GM12878 (cell line): ENCODE data around the gene RFPL2. TPM values are rescaled to one million over a fixed set of nuclear protein-coding genes. Genes with fewer than 3 reads are reported as not detected.

Experiments
- ATAC-seq: fragments of 200-7000 bp; cut with Tn5 transposase; 3 replicates; pipeline ENCODE4 v1.9.1; 2020; ENCODE audit warnings: mild to moderate bottlenecking, moderate library complexity
- BruUV-seq: library from RNA; stranded (reverse); fragments of 400-500 nt; replicated peaks from 2 replicates; lab custom pipeline; 2021; lab: Mats Ljungman, UMichigan
- CTCF ChIA-PET: fragments of 300-600 bp; sonication (Branson Sonifier 250); formaldehyde crosslinking; extraction: SDS; loops from one replicate; lab custom pipeline; 2021; ENCODE audit warnings: inconsistent platforms; lab: Yijun Ruan, JAX
- POLR2A ChIA-PET: fragments of 350-600 bp; formaldehyde crosslinking; extraction: SDS; loops from one replicate; lab custom pipeline; 2021; ENCODE audit warnings: inconsistent platforms; lab: Charles Lee
- RAD21 ChIA-PET: fragments of 300-600 bp; sonication (Branson Sonifier 250); formaldehyde crosslinking; loops from one replicate; lab custom pipeline; 2023; ENCODE audit warnings: antibody characterized with exemption; ENCODE audit not compliant: unreplicated experiment; lab: Charles Lee
- SMC1A ChIA-PET: fragments of 300-600 bp; sonication (Branson Sonifier 250); formaldehyde crosslinking; loops from one replicate; lab custom pipeline; 2023; ENCODE audit not compliant: unreplicated experiment, uncharacterized antibody; lab: Charles Lee
- DNase-seq: peaks from one replicate; pipeline ENCODE4 v3.0.0-alpha.2; 2011; ENCODE audit warnings: low read depth, low spot score
- FAIRE-seq: peaks from 3 replicates; lab custom pipeline; 2011; peaks lifted over from hg19 to GRCh38; lab: Jason Lieb, UNC
- H2AFZ ChIP-seq: 2 replicates; pipeline ENCODE4 v1.6.0; 2011; ENCODE audit warnings: low read depth, low read length, control low read depth; ENCODE audit not compliant: control insufficient read depth
- H3K27ac ChIP-seq: 2 replicates; pipeline ENCODE4 v1.5.1; 2011; ENCODE audit warnings: control low read depth; ENCODE audit not compliant: control insufficient read depth, insufficient read depth
- H3K27me3 ChIP-seq, 2 experiments: replicated peaks in 1 of 2; 2 replicates each; pipeline versions ENCODE4 v1.6.0 to v1.6.1; 2011; ENCODE audit warnings: low read length in 1 of 2; ENCODE audit not compliant: control insufficient read depth in 2 of 2, insufficient read depth in 2 of 2
- H3K36me3 ChIP-seq, 2 experiments: 2 replicates each; pipeline ENCODE4 v1.5.1; 2011; ENCODE audit warnings: low read length in 1 of 2; ENCODE audit not compliant: control insufficient read depth in 2 of 2, insufficient read depth in 2 of 2
- H3K4me1 ChIP-seq: 2 replicates; pipeline ENCODE4 v1.6.1; 2011; ENCODE audit warnings: mild to moderate bottlenecking, low read length, moderate library complexity, mixed read lengths; ENCODE audit not compliant: control insufficient read depth, insufficient read depth
- H3K4me2 ChIP-seq: 2 replicates; pipeline ENCODE4 v1.6.0; 2011; ENCODE audit warnings: control low read depth; ENCODE audit not compliant: control insufficient read depth, insufficient read depth
- H3K4me3 ChIP-seq: fragments of 200-600 bp; sonication (generic); 2 replicates; pipeline ENCODE4 v1.5.1; 2016
- H3K79me2 ChIP-seq: 2 replicates; pipeline ENCODE4 v1.6.0; 2011; ENCODE audit warnings: low read length; ENCODE audit not compliant: control insufficient read depth, insufficient read depth
- H3K9ac ChIP-seq: 2 replicates; pipeline ENCODE4 v1.8.0; 2011; ENCODE audit warnings: low read length, control low read depth, mixed read lengths; ENCODE audit not compliant: control insufficient read depth, insufficient read depth
- H3K9me3 ChIP-seq: replicated peaks from 3 replicates; pipeline ENCODE4 v1.5.1; 2011; ENCODE audit warnings: mild to moderate bottlenecking, low read length; ENCODE audit not compliant: control insufficient read depth, insufficient read depth
- H4K20me1 ChIP-seq: 2 replicates; pipeline ENCODE4 v1.6.0; 2011; ENCODE audit not compliant: control insufficient read depth, insufficient read depth
- BRCA1 ChIP-seq: IDR thresholded peaks from 2 replicates; pipeline ENCODE4 v1.6.1; 2011; ENCODE audit warnings: low read depth, low read length, improper control_type of control experiment
- CHD1 ChIP-seq: IDR thresholded peaks from 2 replicates; pipeline ENCODE4 v1.6.1; 2012; ENCODE audit warnings: low read depth, low read length, improper control_type of control experiment
- CHD2 ChIP-seq: IDR thresholded peaks from 2 replicates; pipeline ENCODE4 v1.6.1; 2011; ENCODE audit warnings: low read depth, low read length, improper control_type of control experiment, borderline replicate concordance
- GATAD2B ChIP-seq: fragments of 450-650 bp; conservative IDR thresholded peaks from 2 replicates; pipeline ENCODE4 v1.6.1; 2017; ENCODE audit warnings: low read depth, mild to moderate bottlenecking, moderate library complexity
- IKZF1 ChIP-seq: fragments of 450-650 bp; conservative IDR thresholded peaks from 2 replicates; pipeline ENCODE4 v1.6.1; 2017; ENCODE audit warnings: antibody characterized with exemption, mild to moderate bottlenecking
- KLF5 ChIP-seq: fragments of 450-650 bp; IDR thresholded peaks from 2 replicates; pipeline ENCODE4 v1.6.1; 2014; ENCODE audit warnings: mild to moderate bottlenecking; ENCODE audit not compliant: partially characterized antibody
- MTA3 ChIP-seq: IDR thresholded peaks from 2 replicates; pipeline ENCODE4 v1.6.1; 2012; ENCODE audit warnings: low read length, inconsistent platforms, borderline replicate concordance
- NRF1 ChIP-seq: conservative IDR thresholded peaks from 2 replicates; pipeline ENCODE4 v1.6.1; 2011; ENCODE audit warnings: mild to moderate bottlenecking, low read depth, low read length, improper control_type of control experiment
- POLR2AphosphoS2 ChIP-seq: IDR thresholded peaks from 2 replicates; pipeline ENCODE4 v1.6.1; 2011; ENCODE audit warnings: low read depth, mild to moderate bottlenecking, low read length, improper control_type of control experiment, moderate library complexity
- POLR2AphosphoS5 ChIP-seq: IDR thresholded peaks from 2 replicates; pipeline ENCODE4 v1.6.1; 2011; ENCODE audit warnings: mild to moderate bottlenecking, low read length, inconsistent platforms
- SPI1 ChIP-seq: IDR thresholded peaks from 2 replicates; pipeline ENCODE4 v1.6.1; 2011; ENCODE audit warnings: low read depth, mild to moderate bottlenecking, low read length, moderate library complexity, borderline replicate concordance; ENCODE audit not compliant: insufficient read depth
- SUPT20H ChIP-seq: IDR thresholded peaks from 2 replicates; pipeline ENCODE4 v1.6.1; 2011; ENCODE audit warnings: low read depth, mild to moderate bottlenecking, low read length, moderate library complexity, borderline replicate concordance; ENCODE audit not compliant: control insufficient read depth
- TCF7 ChIP-seq: IDR thresholded peaks from 2 replicates; pipeline ENCODE4 v1.6.1; 2014; ENCODE audit warnings: antibody characterized with exemption, borderline replicate concordance
- YBX1 ChIP-seq: fragments of 450-650 bp; IDR thresholded peaks from 2 replicates; pipeline ENCODE4 v1.6.1; 2016; ENCODE audit warnings: antibody characterized with exemption
- YY1 ChIP-seq: IDR thresholded peaks from 2 replicates; pipeline ENCODE4 v1.6.1; 2011; ENCODE audit warnings: low read depth, mild to moderate bottlenecking, low read length
- ZNF622 ChIP-seq: fragments of 450-650 bp; IDR thresholded peaks from 2 replicates; pipeline ENCODE4 v1.6.1; 2017; ENCODE audit warnings: mild to moderate bottlenecking, inconsistent platforms
- ZSCAN29 ChIP-seq: fragments of 450-650 bp; IDR thresholded peaks from 2 replicates; pipeline ENCODE4 v1.6.1; 2017; ENCODE audit warnings: mild to moderate bottlenecking, moderate library complexity
- WGBS: methylation state at CpG from one replicate; pipeline ENCODE4 v1.1.6; 2016; ENCODE audit warnings: low lambda C conversion rate; ENCODE audit not compliant: insufficient replicate concordance, insufficient coverage; ENCODE audit errors: missing lambda C conversion rate; 5-methylcytosine and 5-hydroxymethylcytosine counted together
- in situ Hi-C: fragments of 300-500 bp; cut with MboI; formaldehyde crosslinking; loops from 9 replicates; pipeline ENCODE4 v1.14.3; 2018; ENCODE audit warnings: mixed read lengths
- intact Hi-C: fragments of 100-400 bp; cut with micrococcal nuclease; formaldehyde crosslinking; loops from one replicate; pipeline ENCODE4 v1.14.2; 2022; ENCODE audit not compliant: unreplicated experiment
- polyA plus RNA-seq, 11 experiments: library from polyadenylated mRNA; depleted of rRNA in 4 of 11; unstranded in 6 of 11; stranded (reverse) in 5 of 11; fragments of >200 nt; fragmentation: Nextera tagmentation in 4 of 11; fragmentation: Illumina TruSeq in 1 of 11; extraction: Ambion mirVana in 4 of 11; extraction: Trizol in 1 of 11; gene quantifications; 1 replicate in 1 of 11; 2 replicates in 10 of 11; pipeline versions ENCODE4 v1.2.1 to v1.2.3, GENCODE V29; 2011 to 2016; ENCODE audit warnings: inconsistent platforms in 2 of 11, missing spikeins in 2 of 11, low read depth in 1 of 11
- total RNA-seq, 4 experiments: library from RNA; depleted of rRNA in 3 of 4; stranded (reverse); fragments of >200 nt in 3 of 4; fragmentation: Illumina TruSeq in 1 of 4; extraction: Trizol in 1 of 4; gene quantifications; 2 replicates each; pipeline versions ENCODE4 v1.2.1 to v1.2.3, GENCODE V29; 2013 to 2021
- TF ChIP-seq, protein P1 (sequence below): fragments of 450-650 bp; IDR thresholded peaks from 2 replicates; pipeline ENCODE4 v1.6.1; 2016; ENCODE audit warnings: mild to moderate bottlenecking
- TF ChIP-seq, protein P2 (sequence below): IDR thresholded peaks from 2 replicates; pipeline ENCODE4 v1.6.1; 2011; ENCODE audit warnings: borderline replicate concordance, low read depth, mild to moderate bottlenecking, moderate library complexity, mixed read lengths, low read length; ENCODE audit not compliant: insufficient read depth; ENCODE audit errors: extremely low read length

The RFPL2 gene
- total and polyA plus RNA-seq, 10 of the 15 experiments (the other 5 are each of a cell fraction or from before 2014, with no cell fraction given): not detected

DNA sequence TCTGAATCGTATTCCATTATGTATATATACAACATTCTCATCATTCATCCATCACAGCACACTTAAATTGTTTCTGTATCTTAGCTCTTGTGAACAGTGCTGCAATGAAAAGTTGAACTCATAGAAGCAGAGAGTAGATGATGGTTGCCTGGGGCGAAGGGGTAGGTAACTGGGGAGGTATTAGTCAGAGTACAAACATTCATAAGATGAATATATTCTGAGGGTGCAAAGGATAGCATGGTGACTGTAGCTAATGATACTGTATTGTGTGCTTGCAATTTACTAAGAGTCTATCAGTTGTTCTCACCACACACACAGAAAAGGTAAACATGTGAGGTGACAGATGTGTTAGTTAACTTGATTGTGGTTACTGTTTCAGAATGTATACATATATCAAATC lies 12.6 kb upstream of the RFPL2 start:
- ChIA-PET RAD21 (no interaction called here), POLR2A (no interaction called here), CTCF (no interaction called here), SMC1A (no interaction called here)
- no peak for FAIRE-seq
- WGBS: 17% methylated on average over 2 of the region's 2 CpGs
- Histone ChIP-seq H3K79me2 (no peaks in the 10 kb centered on the region), H3K36me3 (no peaks in the 10 kb centered on the region), H2AFZ (no peak overlapping the region), H3K27ac (no peak overlapping the region), H3K4me2 (no peak overlapping the region), H3K9ac (no peak overlapping the region), H3K4me3 (no peak overlapping the region), H4K20me1 (no peaks in the 10 kb centered on the region), H3K27me3 (no peaks in the 10 kb centered on the region), H3K4me1 (no peaks in the 10 kb centered on the region), H3K9me3 (no peaks in the 10 kb centered on the region)
- no peak for TF ChIP-seq SPI1
- no peak for TF ChIP-seq YY1
- no peak for TF ChIP-seq MTA3
- TF ChIP-seq, protein P1, sequence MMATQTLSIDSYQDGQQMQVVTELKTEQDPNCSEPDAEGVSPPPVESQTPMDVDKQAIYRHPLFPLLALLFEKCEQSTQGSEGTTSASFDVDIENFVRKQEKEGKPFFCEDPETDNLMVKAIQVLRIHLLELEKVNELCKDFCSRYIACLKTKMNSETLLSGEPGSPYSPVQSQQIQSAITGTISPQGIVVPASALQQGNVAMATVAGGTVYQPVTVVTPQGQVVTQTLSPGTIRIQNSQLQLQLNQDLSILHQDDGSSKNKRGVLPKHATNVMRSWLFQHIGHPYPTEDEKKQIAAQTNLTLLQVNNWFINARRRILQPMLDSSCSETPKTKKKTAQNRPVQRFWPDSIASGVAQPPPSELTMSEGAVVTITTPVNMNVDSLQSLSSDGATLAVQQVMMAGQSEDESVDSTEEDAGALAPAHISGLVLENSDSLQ: no peak
- TF ChIP-seq BRCA1: no peak
- no peak for TF ChIP-seq POLR2AphosphoS5
- TF ChIP-seq TCF7: no peak
- no peak for TF ChIP-seq CHD1
- no peak for TF ChIP-seq CHD2
- no peak for TF ChIP-seq KLF5
- TF ChIP-seq IKZF1: no peak
- no peak for TF ChIP-seq YBX1
- no peak for TF ChIP-seq SUPT20H
- TF ChIP-seq POLR2AphosphoS2: no peak
- TF ChIP-seq NRF1: no peak
- TF ChIP-seq, protein P2, sequence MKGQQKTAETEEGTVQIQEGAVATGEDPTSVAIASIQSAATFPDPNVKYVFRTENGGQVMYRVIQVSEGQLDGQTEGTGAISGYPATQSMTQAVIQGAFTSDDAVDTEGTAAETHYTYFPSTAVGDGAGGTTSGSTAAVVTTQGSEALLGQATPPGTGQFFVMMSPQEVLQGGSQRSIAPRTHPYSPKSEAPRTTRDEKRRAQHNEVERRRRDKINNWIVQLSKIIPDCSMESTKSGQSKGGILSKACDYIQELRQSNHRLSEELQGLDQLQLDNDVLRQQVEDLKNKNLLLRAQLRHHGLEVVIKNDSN: no peak
- TF ChIP-seq ZNF622: no peak
- no peak for TF ChIP-seq GATAD2B
- no peak for TF ChIP-seq ZSCAN29
- intact Hi-C loops (no loop called here), in situ Hi-C loops (no loop called here)
- BruUV-seq: no TSS peak
- ATAC-seq: no peak
- no peak for DNase-seq
